SK-N-DZ (cell line): Measurements from ENCODE around the gene SZRD1.

ENCODE experiments used
- DNase-seq: peaks from one replicate; pipeline ENCODE4 v3.0.0-alpha.2; 2015; ENCODE audit warnings: low spot score

Gene SZRD1

GRCh38 chr1:16438516-16438915 is 71.5 kb downstream of the SZRD1 start:
- no peak for DNase-seq

- DNase-seq, result no peak
Observed at GRCh38 chr1:16438924-16439323, 71.9 kb downstream of the SZRD1 start.

- no peak for DNase-seq
Observed at GRCh38 chr1:16440131-16440469, 73.1 kb downstream of the SZRD1 start.

GRCh38 chr1:16440470-16441281 is 73.6 kb downstream of the SZRD1 start, which contains the start of gene NECAP2:
NECAP2 (plus strand) TSS chr1:16440724; CDS start chr1:16440762, 38 bp downstream.
- peak; percentile 86 for DNase-seq

- DNase-seq, result no peak
Observed at GRCh38 chr1:16441282-16441665, 74.2 kb downstream of the SZRD1 start.

GRCh38 chr1:16442265-16442664 is 75.2 kb downstream of the SZRD1 start:
- DNase-seq, result no peak

GRCh38 chr1:16442941-16443340 is 75.9 kb downstream of the SZRD1 start:
- no peak for DNase-seq

- DNase-seq, result no peak
Observed at GRCh38 chr1:16443975-16444770, 77.1 kb downstream of the SZRD1 start.

GRCh38 chr1:16445052-16445451 is 78.0 kb downstream of the SZRD1 start:
- DNase-seq, result no peak

- DNase-seq, result no peak
Observed at GRCh38 chr1:16446116-16446515, 79.1 kb downstream of the SZRD1 start.

- no peak for DNase-seq
Observed at GRCh38 chr1:16447641-16448040, 80.6 kb downstream of the SZRD1 start.
